Panc1 (cell line): ENCODE results near the gene SRRT. TPM values are rescaled to one million over a fixed set of nuclear protein-coding genes. Genes with fewer than 3 reads are reported as not detected.

Source experiments
- ATAC-seq: fragments of 200-7000 bp; cut with Tn5 transposase; 2 replicates; pipeline ENCODE4 v1.9.1; 2020; ENCODE audit warnings: mild to moderate bottlenecking, moderate library complexity
- BruUV-seq: library from RNA; stranded (reverse); fragments of 400-500 nt; replicated peaks from 2 replicates; lab custom pipeline; 2021; lab: Mats Ljungman, UMichigan
- CTCF ChIA-PET: fragments of 300-600 bp; sonication (Branson Sonifier 250); formaldehyde crosslinking; loops from one replicate; lab custom pipeline; 2022; ENCODE audit warnings: antibody characterized with exemption; lab: Charles Lee
- POLR2A ChIA-PET: fragments of 300-600 bp; sonication (Branson Sonifier 250); formaldehyde crosslinking; loops from one replicate; lab custom pipeline; 2022; ENCODE audit warnings: antibody characterized with exemption; lab: Charles Lee
- DNase-seq: peaks from one replicate; pipeline ENCODE4 v3.0.0-alpha.2; 2010; ENCODE audit warnings: low read depth, low spot score
- H3K27ac ChIP-seq: 2 replicates; pipeline ENCODE4 v1.5.1; 2011; ENCODE audit warnings: mild to moderate bottlenecking, low read length, inconsistent platforms
- H3K27me3 ChIP-seq: fragments of 200-500 bp; sonication (Bioruptor generic); 2 replicates; pipeline ENCODE4 v1.6.0; 2014; ENCODE audit warnings: low read length, inconsistent platforms; ENCODE audit not compliant: control insufficient read depth, insufficient read depth
- H3K36me3 ChIP-seq: fragments of 200-500 bp; sonication (Bioruptor generic); 2 replicates; pipeline ENCODE4 v1.5.1; 2014; ENCODE audit warnings: inconsistent platforms, mild to moderate bottlenecking, low read length, moderate library complexity; ENCODE audit not compliant: control insufficient read depth, insufficient read depth
- H3K4me1 ChIP-seq: 2 replicates; pipeline ENCODE4 v1.5.1; 2011; ENCODE audit warnings: inconsistent platforms, mild to moderate bottlenecking, low read length, moderate library complexity; ENCODE audit not compliant: control insufficient read depth, insufficient read depth
- H3K4me3 ChIP-seq, 2 experiments: 2 replicates each; pipeline ENCODE4 v1.5.1; 2011 to 2012; ENCODE audit warnings: low read depth in 2 of 2, low read length in 2 of 2, mild to moderate bottlenecking in 2 of 2, inconsistent platforms in 1 of 2, moderate library complexity in 1 of 2
- H3K9me3 ChIP-seq: fragments of 200-500 bp; sonication (Bioruptor generic); 2 replicates; pipeline ENCODE4 v1.5.1; 2014; ENCODE audit warnings: low read depth, mild to moderate bottlenecking, inconsistent platforms, low read length, moderate library complexity; ENCODE audit not compliant: control insufficient read depth, insufficient read depth
- POLR2AphosphoS5 ChIP-seq: IDR thresholded peaks from 2 replicates; pipeline ENCODE4 v1.6.1; 2012; ENCODE audit warnings: mild to moderate bottlenecking, low read depth, low read length, moderate library complexity
- SIN3A ChIP-seq: IDR thresholded peaks from 2 replicates; pipeline ENCODE4 v1.6.1; 2012; ENCODE audit warnings: low read depth, mild to moderate bottlenecking, low read length, moderate library complexity, borderline replicate concordance; ENCODE audit not compliant: insufficient read depth
- TCF7L2 ChIP-seq: IDR thresholded peaks from 2 replicates; pipeline ENCODE4 v1.6.1; 2011; ENCODE audit warnings: mild to moderate bottlenecking, low read depth, low read length, inconsistent platforms
- in situ Hi-C: cut with HindIII; loops from 2 replicates; pipeline ENCODE4 v1.10.0; 2016; ENCODE audit warnings: low sequenced_read_pairs, low pct_unique_long_range_greater_than_20kb
- intact Hi-C: fragments of 100-400 bp; cut with micrococcal nuclease; formaldehyde crosslinking; loops from one replicate; pipeline ENCODE4 v1.10.0; 2022; ENCODE audit not compliant: unreplicated experiment
- total RNA-seq: library from RNA; stranded (reverse); gene quantifications from one replicate; pipeline ENCODE4 v1.2.1, GENCODE V29; 2021; ENCODE audit not compliant: unreplicated experiment
- TF ChIP-seq, protein P1 (sequence below): fragments of 450-650 bp; IDR thresholded peaks from 2 replicates; pipeline ENCODE4 v1.5.1; 2017; ENCODE audit warnings: mild to moderate bottlenecking
- TF ChIP-seq, protein P2 (sequence below), 2 experiments: IDR thresholded peaks; 2 replicates each; pipeline ENCODE4 v1.6.1; 2011 to 2012; ENCODE audit warnings: low read depth in 2 of 2, control low read depth in 1 of 2, low read length in 1 of 2, mild to moderate bottlenecking in 1 of 2, moderate library complexity in 1 of 2; ENCODE audit not compliant: insufficient read depth in 1 of 2

SRRT gene
- total RNA-seq, 1 experiment from 2014 or later: 248 TPM

DNA sequence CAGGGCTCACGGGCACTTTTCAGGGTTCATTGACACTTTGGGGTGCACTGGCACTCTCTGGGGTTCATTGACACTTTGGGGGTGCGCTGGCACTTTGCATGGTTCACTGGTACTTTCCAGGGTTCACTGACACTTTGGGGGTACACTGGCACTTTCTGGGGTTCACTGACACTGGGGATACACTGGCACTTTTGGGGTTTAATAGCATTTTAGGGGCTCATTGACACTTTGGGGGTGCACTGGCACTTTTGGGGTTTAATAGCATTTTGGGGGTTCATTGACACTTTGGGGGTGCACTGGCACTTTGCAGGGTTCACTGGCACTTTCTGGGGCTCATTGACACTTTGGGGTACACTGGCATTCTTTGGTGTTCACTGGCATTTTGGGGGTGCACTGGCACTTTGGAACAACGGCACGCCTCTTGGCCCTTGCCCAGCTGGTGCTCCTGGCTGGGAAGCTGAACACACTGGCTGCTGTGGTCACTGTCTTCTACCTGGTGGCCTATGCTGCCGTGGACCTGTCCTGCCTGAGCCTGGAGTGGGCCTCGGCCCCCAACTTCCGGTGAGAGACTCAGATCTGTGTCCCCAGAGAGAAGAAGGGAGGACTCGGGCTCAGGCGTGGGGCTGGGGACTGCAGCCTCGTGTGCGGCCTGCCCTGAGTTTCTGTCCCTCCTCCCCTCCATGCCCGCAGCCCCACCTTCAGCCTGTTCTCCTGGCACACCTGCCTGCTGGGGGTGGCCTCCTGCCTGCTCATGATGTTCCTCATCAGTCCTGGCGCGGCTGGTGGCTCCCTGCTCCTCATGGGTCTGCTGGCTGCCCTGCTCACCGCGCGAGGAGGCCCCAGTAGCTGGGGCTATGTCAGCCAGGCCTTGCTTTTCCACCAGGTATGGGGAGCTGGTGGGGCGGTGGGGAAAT, 13.9 kb upstream of the SRRT start:
- H3K4me1 ChIP-seq: no peaks in the 10 kb centered on the region
- ChIA-PET CTCF (no interaction called here), POLR2A (no interaction called here)
- BruUV-seq: no TSS peak
- H3K36me3 ChIP-seq: no peaks in the 10 kb centered on the region
- TF ChIP-seq TCF7L2: no peak
- no peaks in the 10 kb centered on the region for H3K27me3 ChIP-seq
- no peaks in the 10 kb centered on the region for H3K9me3 ChIP-seq
- no peak overlapping the region for H3K27ac ChIP-seq
- intact Hi-C loops (no loop called here), in situ Hi-C loops (no loop called here)
- DNase-seq (no peak), ATAC-seq (no peak)
- no peak overlapping the region for H3K4me3 ChIP-seq

GRCh38 chr7:100861616-100861985, 13.3 kb upstream of the SRRT start:
- no peak overlapping the region for H3K27ac ChIP-seq
- H3K36me3 ChIP-seq: no peaks in the 10 kb centered on the region
- DNase-seq (no peak), ATAC-seq (no peak)
- ChIA-PET POLR2A (interaction anchor here (0.6 kb wide), 1 partner anchor 408 kb away, joined by 3 read pairs; no protein-coding TSS in a partner anchor), CTCF (interaction anchor here (0.7 kb wide), 1 partner anchor 45 kb away, joined by 11 read pairs; no protein-coding TSS in a partner anchor)
- no peaks in the 10 kb centered on the region for H3K27me3 ChIP-seq
- TF ChIP-seq, protein P1, sequence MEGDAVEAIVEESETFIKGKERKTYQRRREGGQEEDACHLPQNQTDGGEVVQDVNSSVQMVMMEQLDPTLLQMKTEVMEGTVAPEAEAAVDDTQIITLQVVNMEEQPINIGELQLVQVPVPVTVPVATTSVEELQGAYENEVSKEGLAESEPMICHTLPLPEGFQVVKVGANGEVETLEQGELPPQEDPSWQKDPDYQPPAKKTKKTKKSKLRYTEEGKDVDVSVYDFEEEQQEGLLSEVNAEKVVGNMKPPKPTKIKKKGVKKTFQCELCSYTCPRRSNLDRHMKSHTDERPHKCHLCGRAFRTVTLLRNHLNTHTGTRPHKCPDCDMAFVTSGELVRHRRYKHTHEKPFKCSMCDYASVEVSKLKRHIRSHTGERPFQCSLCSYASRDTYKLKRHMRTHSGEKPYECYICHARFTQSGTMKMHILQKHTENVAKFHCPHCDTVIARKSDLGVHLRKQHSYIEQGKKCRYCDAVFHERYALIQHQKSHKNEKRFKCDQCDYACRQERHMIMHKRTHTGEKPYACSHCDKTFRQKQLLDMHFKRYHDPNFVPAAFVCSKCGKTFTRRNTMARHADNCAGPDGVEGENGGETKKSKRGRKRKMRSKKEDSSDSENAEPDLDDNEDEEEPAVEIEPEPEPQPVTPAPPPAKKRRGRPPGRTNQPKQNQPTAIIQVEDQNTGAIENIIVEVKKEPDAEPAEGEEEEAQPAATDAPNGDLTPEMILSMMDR: no peak
- TF ChIP-seq POLR2AphosphoS5 (no peak), TCF7L2 (no peak), SIN3A (no peak)
- TF ChIP-seq, protein P2, sequence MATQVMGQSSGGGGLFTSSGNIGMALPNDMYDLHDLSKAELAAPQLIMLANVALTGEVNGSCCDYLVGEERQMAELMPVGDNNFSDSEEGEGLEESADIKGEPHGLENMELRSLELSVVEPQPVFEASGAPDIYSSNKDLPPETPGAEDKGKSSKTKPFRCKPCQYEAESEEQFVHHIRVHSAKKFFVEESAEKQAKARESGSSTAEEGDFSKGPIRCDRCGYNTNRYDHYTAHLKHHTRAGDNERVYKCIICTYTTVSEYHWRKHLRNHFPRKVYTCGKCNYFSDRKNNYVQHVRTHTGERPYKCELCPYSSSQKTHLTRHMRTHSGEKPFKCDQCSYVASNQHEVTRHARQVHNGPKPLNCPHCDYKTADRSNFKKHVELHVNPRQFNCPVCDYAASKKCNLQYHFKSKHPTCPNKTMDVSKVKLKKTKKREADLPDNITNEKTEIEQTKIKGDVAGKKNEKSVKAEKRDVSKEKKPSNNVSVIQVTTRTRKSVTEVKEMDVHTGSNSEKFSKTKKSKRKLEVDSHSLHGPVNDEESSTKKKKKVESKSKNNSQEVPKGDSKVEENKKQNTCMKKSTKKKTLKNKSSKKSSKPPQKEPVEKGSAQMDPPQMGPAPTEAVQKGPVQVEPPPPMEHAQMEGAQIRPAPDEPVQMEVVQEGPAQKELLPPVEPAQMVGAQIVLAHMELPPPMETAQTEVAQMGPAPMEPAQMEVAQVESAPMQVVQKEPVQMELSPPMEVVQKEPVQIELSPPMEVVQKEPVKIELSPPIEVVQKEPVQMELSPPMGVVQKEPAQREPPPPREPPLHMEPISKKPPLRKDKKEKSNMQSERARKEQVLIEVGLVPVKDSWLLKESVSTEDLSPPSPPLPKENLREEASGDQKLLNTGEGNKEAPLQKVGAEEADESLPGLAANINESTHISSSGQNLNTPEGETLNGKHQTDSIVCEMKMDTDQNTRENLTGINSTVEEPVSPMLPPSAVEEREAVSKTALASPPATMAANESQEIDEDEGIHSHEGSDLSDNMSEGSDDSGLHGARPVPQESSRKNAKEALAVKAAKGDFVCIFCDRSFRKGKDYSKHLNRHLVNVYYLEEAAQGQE (IDR thresholded peaks at IDR 0.05; ENCODE audit: insufficient read depth in 1 of 2, low read depth in 2 of 2, low read length in 1 of 2): no peak
- intact Hi-C loops: no loop called here
- no TSS peak for BruUV-seq
- no peak overlapping the region for H3K4me3 ChIP-seq
- peaks cover 3% of the 10 kb centered on the region for H3K4me1 ChIP-seq
- no peaks in the 10 kb centered on the region for H3K9me3 ChIP-seq
- in situ Hi-C loops: no loop called here
